Uterus (tissue), 2 donors: ENCODE data around the gene PLIN3.
"Not testable (repeated sequence)": the region's sequence is repeated elsewhere in the genome, so short reads cannot be mapped to it uniquely, and the experiment has no call there.

ENCODE experiments used
- CTCF ChIP-seq, 4 experiments: fragments of 200-600 bp in 2 of 4; fragments of 450-650 bp in 2 of 4; sonication (generic) in 2 of 4; IDR thresholded peaks; one replicate each; pipeline ENCODE4 v1.5.1; 2016 to 2019; ENCODE audit warnings: antibody characterized with exemption in 4 of 4, mild to moderate bottlenecking in 2 of 4, moderate library complexity in 1 of 4
- POLR2A ChIP-seq, 2 donors: fragments of 450-650 bp; IDR thresholded peaks; one replicate each; pipeline ENCODE4 v1.6.1; 2016; ENCODE audit warnings: antibody characterized with exemption in 2 of 2, mild to moderate bottlenecking in 1 of 2, moderate library complexity in 1 of 2

GRCh38 chr19:4805140-4805539 is 62.3 kb downstream of the PLIN3 start:
- not testable (repeated sequence) for TF ChIP-seq POLR2A, CTCF (IDR thresholded peaks at IDR 0.05)
